OCI-LY7 (cell line): Measurements from ENCODE around the gene SMG6. TPM values are rescaled to one million over a fixed set of nuclear protein-coding genes. Genes with fewer than 3 reads are reported as not detected.

Experiments
- BruUV-seq: library from RNA; stranded (reverse); fragments of 400-500 nt; replicated peaks from 2 replicates; lab custom pipeline; 2021; lab: Mats Ljungman, UMichigan
- CTCF ChIA-PET: fragments of 300-600 bp; sonication (Branson Sonifier 250); formaldehyde crosslinking; loops from one replicate; lab custom pipeline; 2022; ENCODE audit warnings: antibody characterized with exemption; ENCODE audit not compliant: unreplicated experiment; lab: Charles Lee
- POLR2A ChIA-PET: fragments of 300-600 bp; sonication (Branson Sonifier 250); formaldehyde crosslinking; loops from one replicate; lab custom pipeline; 2022; ENCODE audit warnings: antibody characterized with exemption; lab: Charles Lee
- DNase-seq: peaks from one replicate; pipeline ENCODE4 v3.0.0-alpha.2; 2015; ENCODE audit warnings: low spot score
- H2AFZ ChIP-seq: fragments of 200-600 bp; sonication (generic), shearing (Covaris generic); 2 replicates; pipeline ENCODE4 v1.6.1; 2014; ENCODE audit warnings: mild to moderate bottlenecking, antibody characterized with exemption, low read length, moderate library complexity
- H3K27ac ChIP-seq: fragments of 200-600 bp; sonication (generic); 2 replicates; pipeline ENCODE4 v1.5.1; 2014; ENCODE audit warnings: mixed run types, low read depth, mild to moderate bottlenecking, moderate library complexity, low read length, inconsistent platforms; ENCODE audit not compliant: poor library complexity, severe bottlenecking
- H3K36me3 ChIP-seq: fragments of 200-600 bp; sonication (generic); 2 replicates; pipeline ENCODE4 v1.6.1; 2014; ENCODE audit warnings: mild to moderate bottlenecking, antibody characterized with exemption, low read length, moderate library complexity, mixed read lengths; ENCODE audit not compliant: insufficient read depth
- H3K4me1 ChIP-seq: fragments of 200-600 bp; sonication (generic); 2 replicates; pipeline ENCODE4 v1.5.1; 2014; ENCODE audit warnings: mild to moderate bottlenecking, low read length; ENCODE audit not compliant: insufficient read depth, poor library complexity, severe bottlenecking
- H3K4me2 ChIP-seq: fragments of 200-600 bp; sonication (generic); 2 replicates; pipeline ENCODE4 v1.6.1; 2014; ENCODE audit warnings: mild to moderate bottlenecking, low read length
- H3K4me3 ChIP-seq: fragments of 200-600 bp; sonication (generic); 2 replicates; pipeline ENCODE4 v1.5.1; 2014; ENCODE audit warnings: mild to moderate bottlenecking, low read depth, low read length; ENCODE audit not compliant: poor library complexity, severe bottlenecking
- H3K79me2 ChIP-seq: fragments of 200-600 bp; sonication (generic); 2 replicates; pipeline ENCODE4 v1.6.1; 2016; ENCODE audit warnings: low read depth, mild to moderate bottlenecking, low read length, moderate library complexity, mixed read lengths; ENCODE audit not compliant: insufficient read depth
- H3K9me2 ChIP-seq: fragments of 200-600 bp; sonication (generic); 2 replicates; pipeline ENCODE4 v1.6.1; 2016; ENCODE audit warnings: mild to moderate bottlenecking, low read length, mixed read lengths; ENCODE audit not compliant: insufficient read depth
- H3K9me3 ChIP-seq: fragments of 200-600 bp; sonication (generic); 2 replicates; pipeline ENCODE4 v1.6.1; 2014; ENCODE audit warnings: mild to moderate bottlenecking, mixed run types, low read length, mixed read lengths
- H4K20me1 ChIP-seq: fragments of 200-600 bp; sonication (generic); 2 replicates; pipeline ENCODE4 v1.6.1; 2014; ENCODE audit warnings: mild to moderate bottlenecking, antibody characterized with exemption, low read length, moderate library complexity, mixed read lengths; ENCODE audit not compliant: insufficient read depth
- EZH2phosphoT487 ChIP-seq: fragments of 200-600 bp; sonication (generic); IDR thresholded peaks from 2 replicates; pipeline ENCODE4 v1.6.1; 2018; ENCODE audit warnings: low read depth, borderline replicate concordance, mild to moderate bottlenecking, mixed run types, antibody characterized with exemption, low read length, moderate library complexity, mixed read lengths
- intact Hi-C: fragments of 100-400 bp; cut with micrococcal nuclease; formaldehyde crosslinking; loops from one replicate; pipeline ENCODE4 v1.10.0; 2022; ENCODE audit not compliant: unreplicated experiment
- total RNA-seq, 2 experiments: library from RNA; depleted of rRNA in 1 of 2; stranded (reverse); fragments of >200 nt in 1 of 2; shearing (Covaris generic) in 1 of 2; gene quantifications; 2 replicates each; pipeline ENCODE4 v1.2.3, GENCODE V29; 2014 to 2022
- TF ChIP-seq, protein P1 (sequence below): fragments of 200-600 bp; sonication (generic); conservative IDR thresholded peaks from 2 replicates; pipeline ENCODE4 v1.5.1; 2014; ENCODE audit warnings: mild to moderate bottlenecking, antibody characterized with exemption, low read length, moderate library complexity, mixed read lengths

Gene SMG6
- total RNA-seq, 2 experiments from 2014 or later = 12.5 to 17.8 TPM

DNA sequence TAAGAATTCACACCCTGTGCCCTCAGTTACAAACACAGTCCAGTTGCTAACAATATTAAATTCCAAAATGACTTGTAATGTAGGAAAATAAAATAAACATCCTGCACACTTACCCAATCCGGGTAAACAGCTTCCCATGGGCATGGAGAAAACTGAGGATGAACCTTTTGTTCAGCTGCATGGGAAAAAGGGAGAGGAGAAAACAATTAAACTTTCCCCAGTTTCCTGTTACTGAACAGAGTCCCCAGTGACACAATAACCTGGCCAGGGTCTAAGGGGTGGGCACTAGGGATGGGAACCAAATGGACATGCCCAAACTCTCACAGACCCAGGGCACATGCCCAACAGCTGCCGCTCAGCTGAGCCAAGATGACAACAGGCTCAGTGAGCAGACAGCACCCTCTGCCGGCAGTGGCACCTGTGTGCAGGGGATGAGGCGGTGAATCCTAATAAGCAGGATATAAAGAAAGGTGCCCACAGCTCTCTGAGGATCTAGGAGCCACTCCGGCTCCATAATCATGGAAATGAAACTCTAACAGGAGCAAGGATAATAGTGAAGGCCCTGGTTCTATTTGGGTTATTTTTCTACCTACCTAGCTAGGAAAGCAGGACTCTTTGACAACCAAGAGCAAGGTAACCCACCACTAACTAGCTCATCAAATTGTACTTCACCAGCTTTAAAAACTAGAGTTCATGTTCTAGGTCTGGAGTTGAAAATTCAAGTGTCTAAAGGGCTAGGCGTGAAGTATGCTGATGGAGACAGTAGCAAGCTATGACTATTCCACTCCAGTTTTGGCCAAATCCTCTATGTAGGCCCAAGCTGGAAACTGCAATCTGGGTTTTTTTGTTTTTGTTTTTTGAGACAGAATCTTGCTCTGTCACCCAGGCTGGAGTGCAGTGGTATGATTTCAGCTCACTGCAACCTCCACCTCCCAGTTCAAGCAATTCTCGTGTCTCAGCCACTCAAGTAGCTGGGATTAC is 58.8 kb downstream of the SMG6 start:
- peak; percentile 84 for DNase-seq
- Histone ChIP-seq H3K36me3 (peaks cover 33% of the 10 kb centered on the region; the same call in 1 of the 2 replicates), H2AFZ (no peak overlapping the region), H3K79me2 (no peaks in the 10 kb centered on the region), H3K4me2 (no peak overlapping the region), H3K27ac (no peak overlapping the region), H3K4me3 (no peak overlapping the region), H3K9me3 (no peaks in the 10 kb centered on the region), H3K9me2 (no peaks in the 10 kb centered on the region), H4K20me1 (no peaks in the 10 kb centered on the region), H3K4me1 (peaks cover 14% of the 10 kb centered on the region)
- ChIA-PET POLR2A (interaction anchor here (0.5 to 1.2 kb wide), 3 partner anchors 28 to 340 kb away, joined by 3 read pairs; no protein-coding TSS in a partner anchor), CTCF (interaction anchor here (1.0 to 1.5 kb wide), 4 partner anchors 80 to 191 kb away, joined by 3 to 9 read pairs (median 3); partner anchors contain the start of gene HIC1)
- TF ChIP-seq, protein P1, sequence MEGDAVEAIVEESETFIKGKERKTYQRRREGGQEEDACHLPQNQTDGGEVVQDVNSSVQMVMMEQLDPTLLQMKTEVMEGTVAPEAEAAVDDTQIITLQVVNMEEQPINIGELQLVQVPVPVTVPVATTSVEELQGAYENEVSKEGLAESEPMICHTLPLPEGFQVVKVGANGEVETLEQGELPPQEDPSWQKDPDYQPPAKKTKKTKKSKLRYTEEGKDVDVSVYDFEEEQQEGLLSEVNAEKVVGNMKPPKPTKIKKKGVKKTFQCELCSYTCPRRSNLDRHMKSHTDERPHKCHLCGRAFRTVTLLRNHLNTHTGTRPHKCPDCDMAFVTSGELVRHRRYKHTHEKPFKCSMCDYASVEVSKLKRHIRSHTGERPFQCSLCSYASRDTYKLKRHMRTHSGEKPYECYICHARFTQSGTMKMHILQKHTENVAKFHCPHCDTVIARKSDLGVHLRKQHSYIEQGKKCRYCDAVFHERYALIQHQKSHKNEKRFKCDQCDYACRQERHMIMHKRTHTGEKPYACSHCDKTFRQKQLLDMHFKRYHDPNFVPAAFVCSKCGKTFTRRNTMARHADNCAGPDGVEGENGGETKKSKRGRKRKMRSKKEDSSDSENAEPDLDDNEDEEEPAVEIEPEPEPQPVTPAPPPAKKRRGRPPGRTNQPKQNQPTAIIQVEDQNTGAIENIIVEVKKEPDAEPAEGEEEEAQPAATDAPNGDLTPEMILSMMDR = peak; percentile 99
- no peak for TF ChIP-seq EZH2phosphoT487
- intact Hi-C loops = loop anchor here (1.0 kb wide), 2 partner anchors 190 to 337 kb away; partner anchors contain the start of gene HIC1
- no TSS peak for BruUV-seq

DNA sequence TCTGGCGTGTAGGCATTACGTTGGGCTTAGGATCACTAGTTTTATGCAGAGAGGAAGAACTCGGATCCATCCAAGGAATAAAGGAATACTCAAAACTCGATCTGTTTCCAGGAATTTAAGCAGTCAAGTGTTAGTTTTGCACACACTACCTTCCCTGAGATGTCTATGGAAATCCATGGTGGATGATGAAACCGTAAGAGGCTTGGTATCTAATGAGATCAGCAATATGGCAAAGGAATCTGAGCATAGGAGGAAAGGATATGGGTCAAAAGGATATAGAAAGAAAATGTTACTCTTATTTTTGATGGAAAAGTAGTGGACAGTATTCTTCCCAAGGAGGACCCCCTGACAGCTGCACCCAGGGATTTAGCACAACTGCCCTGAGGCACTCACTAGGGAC is 59.6 kb downstream of the SMG6 start:
- H3K4me1 ChIP-seq = peaks cover 23% of the 10 kb centered on the region
- peaks cover 28% of the 10 kb centered on the region; the same call in 1 of the 2 replicates for H3K36me3 ChIP-seq
- TF ChIP-seq, protein P1 = no peak
- no peak for TF ChIP-seq EZH2phosphoT487
- no peak overlapping the region for H3K4me2 ChIP-seq
- no peak overlapping the region for H3K27ac ChIP-seq
- BruUV-seq = no TSS peak
- no peaks in the 10 kb centered on the region for H3K9me3 ChIP-seq
- DNase-seq = no peak
- H2AFZ ChIP-seq = no peak overlapping the region
- no peaks in the 10 kb centered on the region for H3K79me2 ChIP-seq
- intact Hi-C loops = loop anchor here (1.0 kb wide), 2 partner anchors 189 to 336 kb away; partner anchors contain the start of gene HIC1
- no peaks in the 10 kb centered on the region for H4K20me1 ChIP-seq
- ChIA-PET CTCF (interaction anchor here (1.5 kb wide), 1 partner anchor 189 kb away, joined by 9 read pairs; the partner anchor contains the start of gene HIC1), POLR2A (interaction anchor here (1.1 kb wide), 1 partner anchor 339 kb away, joined by 3 read pairs; no protein-coding TSS in a partner anchor)
- no peaks in the 10 kb centered on the region for H3K9me2 ChIP-seq
- no peak overlapping the region for H3K4me3 ChIP-seq
